SH-SY5Y (cell line): ENCODE results near the gene ARID4A.

Experiments
- GATA2 ChIP-seq: IDR thresholded peaks from 2 replicates; pipeline ENCODE4 v1.6.1; 2011; ENCODE audit warnings: mild to moderate bottlenecking, low read depth, low read length
- GATA3 ChIP-seq: IDR thresholded peaks from 2 replicates; pipeline ENCODE4 v1.6.1; 2011; ENCODE audit warnings: low read depth, mild to moderate bottlenecking, low read length, moderate library complexity

The ARID4A gene

DNA sequence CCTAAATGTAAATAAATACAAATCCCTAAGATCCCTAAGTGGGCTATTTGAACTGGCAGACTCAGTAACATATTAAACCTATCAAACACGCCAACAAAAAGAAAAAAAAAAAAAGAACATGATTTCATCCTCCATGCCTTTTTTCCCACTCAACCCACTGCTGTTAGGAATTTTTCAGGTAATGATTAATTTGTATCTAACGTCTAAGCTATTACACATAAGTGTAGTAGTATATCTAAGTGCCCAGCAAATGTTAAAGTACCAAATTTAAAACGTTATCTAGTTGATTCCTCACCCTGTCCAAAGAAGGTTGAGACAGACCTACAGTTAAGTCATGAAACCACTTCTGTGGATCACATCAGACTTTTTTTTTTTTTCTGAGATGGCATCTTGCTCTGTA, 16.4 kb upstream of the ARID4A start:
- TF ChIP-seq GATA2 = no peak
- TF ChIP-seq GATA3 = no peak

DNA sequence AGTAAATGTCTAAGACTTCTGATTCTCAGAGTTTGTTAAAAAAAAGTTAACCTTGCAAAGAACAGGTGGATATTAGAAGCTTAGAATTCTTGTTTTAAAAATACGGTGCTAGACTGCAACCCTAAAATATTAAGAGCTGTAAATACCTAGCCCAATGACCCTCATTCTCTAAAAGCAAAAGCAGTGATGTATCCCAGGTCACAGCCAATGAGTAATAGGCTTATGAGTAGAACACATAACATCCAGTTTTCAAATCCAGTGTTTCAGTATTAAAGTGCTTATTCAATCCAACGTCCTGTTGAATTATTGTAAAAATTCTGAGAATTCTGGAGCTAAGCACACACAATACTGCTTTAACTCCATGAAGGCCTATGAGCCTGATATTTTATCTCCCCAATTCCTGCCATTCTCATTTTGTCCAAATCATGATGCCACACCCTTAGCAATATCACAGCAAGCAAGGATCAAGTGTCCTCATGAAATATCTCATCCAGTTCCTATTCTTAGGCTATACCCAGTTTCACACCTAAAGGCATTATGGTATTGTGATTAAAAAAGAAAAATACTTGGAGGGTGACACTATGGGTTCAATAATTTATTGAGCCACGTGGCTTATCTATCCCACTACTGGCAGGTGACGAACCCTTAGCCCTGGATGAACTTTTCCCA, 15.3 kb upstream of the ARID4A start:
- no peak for TF ChIP-seq GATA3
- no peak for TF ChIP-seq GATA2

DNA sequence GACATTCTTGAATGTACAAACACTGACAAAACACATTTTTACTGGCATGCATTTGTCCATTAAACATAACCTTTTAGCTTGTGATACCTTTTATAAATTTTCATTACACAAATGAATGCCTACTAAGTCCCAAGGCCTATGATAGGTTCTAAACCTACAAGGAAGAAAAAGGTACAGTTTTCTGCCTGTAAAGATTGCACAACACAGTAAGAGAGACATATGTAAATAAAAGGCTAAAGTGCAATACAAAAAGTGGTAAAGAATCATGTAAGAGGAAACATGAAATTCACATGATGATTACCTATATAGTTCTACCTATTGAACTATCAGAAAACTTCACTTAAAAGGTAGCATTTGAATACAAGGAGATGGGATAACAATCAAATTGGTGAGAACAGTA, 14.6 kb upstream of the ARID4A start:
- TF ChIP-seq GATA3 (no peak), GATA2 (no peak)

DNA sequence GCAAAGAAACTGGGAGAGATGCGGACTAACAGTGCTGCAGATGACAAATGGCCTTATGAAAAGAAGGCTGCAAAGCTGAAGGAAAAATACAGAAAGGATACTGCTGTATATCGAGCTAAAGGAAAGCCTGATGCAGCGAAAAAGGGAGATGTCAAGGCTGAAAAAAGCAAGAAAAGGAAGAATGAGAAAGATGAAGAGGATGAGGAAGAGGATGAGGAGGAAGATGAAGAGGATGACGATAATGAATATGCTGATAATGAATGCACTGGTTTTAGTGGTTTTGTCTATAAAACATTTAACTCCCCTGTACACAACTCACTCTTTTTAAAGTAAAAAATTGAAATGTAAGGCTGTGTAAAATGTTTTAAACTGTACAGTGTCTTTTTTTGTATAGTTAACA, 13.2 kb upstream of the ARID4A start:
- TF ChIP-seq GATA3 = no peak
- TF ChIP-seq GATA2 = no peak

DNA sequence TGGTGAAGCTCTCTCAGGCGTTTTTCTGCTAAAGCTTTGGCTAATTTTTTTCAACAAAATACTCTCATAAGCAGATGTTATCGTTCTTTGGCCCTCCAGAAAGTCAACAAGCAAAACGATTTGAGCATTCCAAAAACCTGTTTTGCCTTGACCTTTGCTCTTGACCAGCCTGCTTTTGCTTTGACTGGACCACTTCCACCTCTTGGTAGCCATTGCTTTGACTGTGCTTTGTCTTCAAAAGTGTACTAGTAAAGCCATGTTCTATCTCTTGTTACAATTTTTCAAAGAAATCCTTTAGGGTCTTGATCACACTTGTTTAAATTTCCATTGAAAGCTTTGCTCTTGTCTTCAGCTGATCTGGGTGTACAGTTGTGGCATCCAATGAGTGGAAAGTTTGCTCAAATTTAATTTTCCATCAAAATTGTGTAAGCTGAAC, 10.7 kb upstream of the ARID4A start:
- TF ChIP-seq GATA2 (no peak), GATA3 (no peak)

DNA sequence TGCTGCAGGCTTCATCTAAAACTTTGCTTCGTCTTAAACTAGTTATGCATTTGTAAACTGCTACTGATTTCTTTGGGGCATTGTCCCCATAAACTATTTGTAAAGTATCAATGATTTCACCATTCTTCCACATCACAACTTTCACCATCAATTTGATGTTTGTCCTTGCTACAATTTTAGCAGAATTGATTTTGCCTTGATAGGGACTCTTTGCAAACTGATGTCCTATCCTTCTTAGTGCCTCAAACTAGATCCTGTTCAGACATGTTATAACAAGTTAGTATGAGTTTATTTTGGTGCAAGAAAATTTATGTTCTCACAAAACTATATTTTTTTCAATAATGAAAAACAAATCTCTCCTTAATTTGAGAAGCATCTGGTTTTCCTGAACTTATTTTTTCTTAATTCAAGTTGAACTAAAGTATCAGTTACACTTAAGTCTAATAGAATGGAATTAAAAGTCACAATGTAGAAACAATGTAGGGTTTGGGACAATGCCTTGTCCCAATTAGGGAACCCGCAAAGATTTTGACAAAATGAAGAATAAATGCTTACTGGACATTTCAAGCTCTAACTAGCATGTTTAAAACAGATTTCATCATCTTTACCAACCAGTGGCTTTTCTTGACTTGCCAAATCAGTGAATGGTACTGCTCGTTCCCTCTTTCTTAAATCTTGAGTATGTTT, 10.1 kb upstream of the ARID4A start:
- no peak for TF ChIP-seq GATA3
- TF ChIP-seq GATA2 = no peak

DNA sequence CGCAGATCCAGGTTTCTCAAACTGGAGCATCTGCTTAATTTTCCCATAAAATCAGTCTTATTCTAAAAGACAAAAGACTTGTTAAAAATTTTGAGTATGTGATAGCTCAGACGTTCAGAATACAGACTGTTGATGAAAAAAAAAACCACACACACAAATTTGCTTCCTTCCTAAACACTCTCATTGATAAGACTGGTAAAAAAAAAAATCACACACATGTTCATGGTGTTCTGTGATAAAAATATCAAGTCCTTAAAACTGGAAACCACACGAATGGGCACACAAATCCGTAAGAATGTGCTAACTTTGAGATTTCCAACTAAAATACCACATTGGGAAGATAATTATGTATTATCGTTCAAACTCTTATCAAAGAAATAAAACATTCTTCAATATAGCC, 6.7 kb upstream of the ARID4A start:
- TF ChIP-seq GATA2 (no peak), GATA3 (no peak)

DNA sequence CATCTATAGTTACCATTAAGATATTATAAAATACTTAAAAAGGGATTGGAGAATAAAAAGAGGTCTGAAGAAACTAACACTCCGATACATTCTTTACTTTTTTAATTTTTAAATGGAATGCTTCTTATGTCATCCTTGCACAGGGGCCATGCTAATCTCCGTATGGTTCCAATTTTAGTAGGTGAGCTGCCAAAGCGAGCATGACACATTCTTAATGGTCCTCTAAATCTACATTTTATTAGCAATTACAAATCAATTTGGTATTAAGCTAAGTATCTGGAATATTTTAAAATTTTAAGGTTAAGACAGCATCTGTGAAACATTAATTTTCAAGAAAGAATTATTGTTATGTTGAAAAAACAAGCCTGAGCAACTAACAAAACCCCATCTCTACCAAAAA, 6.2 kb upstream of the ARID4A start:
- TF ChIP-seq GATA2 (no peak), GATA3 (no peak)

DNA sequence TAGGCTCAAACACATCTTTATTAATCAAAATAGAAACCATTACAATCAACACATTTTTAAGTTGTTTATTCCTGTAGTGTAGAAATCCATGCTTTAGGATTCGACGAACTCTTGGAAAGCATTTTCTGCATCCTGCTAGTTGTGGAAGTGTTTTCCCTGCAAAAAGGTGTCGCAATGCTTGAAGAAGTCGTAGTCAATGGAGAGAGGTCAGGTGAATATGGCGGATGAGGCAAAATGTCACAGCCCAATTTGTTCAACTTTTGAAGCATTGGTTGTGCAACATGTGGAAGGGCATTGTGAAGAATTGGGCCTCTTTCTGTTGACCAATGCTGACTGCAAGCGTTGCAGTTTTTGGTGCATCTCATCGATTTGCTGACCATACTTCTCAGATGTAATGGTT, 4.2 kb upstream of the ARID4A start:
- TF ChIP-seq GATA3 = no peak
- no peak for TF ChIP-seq GATA2

DNA sequence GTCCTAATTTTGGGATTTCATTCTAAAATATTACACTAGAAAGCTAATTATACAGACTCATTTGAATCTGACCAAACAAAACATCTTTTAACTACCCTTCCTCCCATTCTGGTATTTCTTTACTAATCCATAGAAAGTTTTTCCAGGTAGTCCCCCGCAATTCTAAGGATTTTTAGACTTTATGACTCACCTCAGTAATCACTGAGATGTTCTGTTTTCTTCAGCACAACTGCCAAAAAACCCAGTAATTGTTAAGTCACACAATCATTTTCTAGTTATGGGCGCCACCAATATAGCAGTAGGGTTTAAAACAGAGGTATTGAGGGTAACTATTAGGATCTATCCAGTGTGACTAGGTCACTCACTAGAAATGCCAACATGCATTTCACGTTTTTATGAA, 1.6 kb upstream of the ARID4A start:
- TF ChIP-seq GATA3 (no peak), GATA2 (no peak)

DNA sequence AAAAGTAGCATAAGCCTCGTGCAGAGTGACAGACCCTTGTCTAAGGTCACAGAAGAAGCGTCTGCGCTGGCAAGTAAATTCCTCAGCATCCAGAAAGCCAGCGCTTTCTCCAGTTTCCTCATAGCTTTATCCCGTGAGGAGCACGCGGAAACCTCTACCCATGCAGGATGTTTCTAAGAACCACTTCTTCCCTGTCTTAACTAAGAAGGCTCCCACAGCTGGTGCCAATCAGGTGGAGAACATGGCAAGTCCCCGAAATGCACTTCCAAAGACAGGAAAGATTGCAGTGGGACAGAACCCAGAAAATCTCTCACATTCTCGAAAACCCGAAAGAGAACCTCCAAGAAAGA, 968 bp upstream of the ARID4A start:
- no peak for TF ChIP-seq GATA2
- TF ChIP-seq GATA3 = no peak

DNA sequence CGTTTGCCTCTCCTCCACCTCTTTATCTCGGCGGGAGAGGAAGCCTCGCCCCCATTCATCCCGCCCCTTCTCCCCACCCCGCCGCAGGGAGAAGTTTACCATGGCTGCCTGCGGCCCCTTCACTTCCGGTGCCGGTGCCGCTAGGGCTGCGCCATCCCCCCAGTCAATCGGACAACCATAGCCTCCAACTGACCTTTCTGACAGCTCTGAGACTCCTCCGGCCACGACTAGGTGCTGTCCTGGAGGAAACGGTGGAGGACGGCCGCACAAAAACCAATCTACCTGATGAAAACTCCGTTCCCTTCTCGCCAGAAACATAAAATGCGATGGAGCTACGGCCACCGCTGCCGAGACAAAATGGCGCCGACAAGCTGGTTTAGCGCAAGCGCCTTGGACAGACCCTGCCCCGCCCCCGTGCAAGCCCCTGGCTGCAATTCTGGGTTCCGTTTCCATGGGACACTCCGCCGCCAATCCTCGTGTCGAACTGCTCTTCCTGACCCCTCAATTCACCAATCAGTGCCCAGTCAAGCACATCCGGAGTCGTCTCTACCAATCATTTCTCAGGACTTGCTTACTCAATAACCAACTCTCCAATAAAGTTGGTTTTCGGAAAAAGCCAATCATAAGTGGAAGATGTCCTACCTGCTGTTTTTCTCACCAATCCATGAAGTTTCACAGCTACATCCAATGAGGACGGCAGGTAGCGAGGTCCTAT, 436 bp upstream of the ARID4A start:
- TF ChIP-seq GATA2 = 0 out of 2 replicates have a peak, but pooled peaks have one; percentile 20
- no peak for TF ChIP-seq GATA3

DNA sequence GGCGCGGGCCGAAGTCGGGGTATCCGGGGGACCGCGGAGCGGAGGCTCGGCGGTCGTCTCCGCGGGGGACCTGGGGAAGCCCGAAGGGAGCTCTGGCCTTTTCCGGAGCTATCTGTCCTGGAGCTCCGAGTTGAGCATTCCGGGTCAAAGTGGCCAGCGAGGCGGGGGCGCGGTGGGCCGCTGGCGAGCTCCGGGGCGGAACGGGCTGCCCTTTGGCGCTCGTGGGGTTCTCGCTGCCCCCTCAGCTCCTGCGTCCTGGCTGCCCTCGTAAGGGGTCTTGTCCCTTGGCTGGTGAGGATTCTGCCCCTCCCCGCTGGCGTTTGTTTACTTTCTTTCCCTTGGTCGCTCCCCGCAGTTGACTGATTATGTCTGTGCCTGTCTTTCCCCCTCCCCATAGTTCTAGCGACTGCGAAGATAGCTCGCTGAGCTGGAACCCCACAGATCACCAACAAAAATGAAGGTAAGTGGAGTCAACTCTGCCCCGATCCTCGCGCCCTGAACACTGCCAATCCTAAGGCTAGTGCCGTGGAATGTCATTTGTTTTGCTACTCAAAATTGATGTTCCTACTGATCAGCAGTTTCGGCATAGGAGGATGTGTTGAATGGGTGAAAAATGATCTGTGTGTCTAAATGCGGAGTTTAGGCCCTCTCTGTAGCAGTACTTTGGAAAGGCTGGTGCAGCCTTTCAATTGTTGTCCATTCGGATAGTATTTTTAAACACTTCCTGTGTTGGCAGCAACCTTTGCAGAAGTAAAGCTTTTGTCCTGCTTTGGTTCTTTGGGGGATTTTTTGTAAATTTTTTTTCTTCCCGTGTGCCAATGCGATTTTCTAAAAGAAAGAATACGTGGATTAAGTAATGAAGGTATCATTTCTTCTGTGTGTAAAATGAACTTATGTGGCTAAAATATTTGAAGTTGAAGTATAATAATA, 1.3 kb downstream of the ARID4A start:
- TF ChIP-seq GATA3 (no peak), GATA2 (no peak)

DNA sequence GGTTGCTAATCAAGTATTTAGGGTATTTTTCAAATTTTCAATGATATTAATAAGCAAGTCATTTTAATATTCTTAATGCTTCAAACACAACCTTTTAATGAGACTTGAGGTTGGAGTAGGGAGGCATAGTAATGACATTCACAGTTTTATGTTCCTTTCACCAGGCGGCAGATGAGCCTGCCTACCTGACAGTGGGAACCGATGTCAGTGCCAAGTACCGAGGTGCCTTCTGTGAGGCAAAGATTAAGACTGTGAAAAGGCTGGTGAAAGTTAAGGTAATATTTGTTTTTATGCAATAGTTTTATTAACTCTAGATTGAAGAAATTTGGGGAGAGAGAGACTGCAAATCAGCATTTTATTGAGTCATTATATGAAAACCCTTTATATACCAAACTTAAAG, 3.1 kb downstream of the ARID4A start:
- TF ChIP-seq GATA3 = no peak
- TF ChIP-seq GATA2 = no peak
